WTC11 (cell line): Measurements from ENCODE around the gene IFNAR1. TPM values are rescaled to one million over a fixed set of nuclear protein-coding genes. Genes with fewer than 3 reads are reported as not detected.

Experiments
- ATAC-seq: fragments of 200-7000 bp; cut with Tn5 transposase; 2 replicates; pipeline ENCODE4 v1.10.0; 2021; ENCODE audit warnings: mild to moderate bottlenecking, moderate library complexity
- CTCF ChIA-PET: fragments of 300-600 bp; sonication (Branson Sonifier 250); formaldehyde crosslinking; loops from one replicate; lab custom pipeline; 2021; ENCODE audit warnings: antibody characterized with exemption; lab: Charles Lee
- POLR2A ChIA-PET: fragments of 350-600 bp; sonication (Branson Sonifier 250); formaldehyde crosslinking; loops from one replicate; lab custom pipeline; 2021; ENCODE audit warnings: antibody characterized with exemption; lab: Charles Lee
- DNase-seq: peaks from one replicate; pipeline ENCODE4 v3.0.0; 2021; ENCODE audit warnings: low spot score
- H3K27ac Mint-ChIP-seq: 2 replicates; pipeline ENCODE4 v1.8.0; 2021; ENCODE audit warnings: mixed read lengths
- H3K27me3 Mint-ChIP-seq: 2 replicates; pipeline ENCODE4 v1.8.0; 2021; ENCODE audit warnings: low read depth, mild to moderate bottlenecking, moderate library complexity, mixed read lengths
- H3K36me3 Mint-ChIP-seq: 2 replicates; pipeline ENCODE4 v1.8.0; 2021; ENCODE audit warnings: mixed read lengths
- H3K4me1 Mint-ChIP-seq: 2 replicates; pipeline ENCODE4 v1.8.0; 2022; ENCODE audit warnings: mixed read lengths
- H3K4me3 Mint-ChIP-seq: 2 replicates; pipeline ENCODE4 v1.8.0; 2021; ENCODE audit warnings: mild to moderate bottlenecking, moderate library complexity, mixed read lengths
- H3K9me3 Mint-ChIP-seq: 2 replicates; pipeline ENCODE4 v1.8.0; 2021; ENCODE audit warnings: mixed read lengths
- ATF3 ChIP-seq: sonication (generic); formaldehyde crosslinking; conservative IDR thresholded peaks from 2 replicates; pipeline ENCODE4 v1.8.1; 2022; ENCODE audit warnings: mild to moderate bottlenecking, missing genetic modification reagents
- ELF4 ChIP-seq: sonication (generic); formaldehyde crosslinking; IDR thresholded peaks from 2 replicates; pipeline ENCODE4 v1.8.1; 2022; ENCODE audit warnings: low read depth, mild to moderate bottlenecking, moderate library complexity, missing genetic modification reagents
- EMX1 ChIP-seq: fragments of 250-450 bp; sonication (Bioruptor Pico); IDR thresholded peaks from 2 replicates; pipeline ENCODE4 v1.8.0; 2021; ENCODE audit warnings: mild to moderate bottlenecking
- FOXK1 ChIP-seq: sonication (generic); formaldehyde crosslinking; IDR thresholded peaks from 2 replicates; pipeline ENCODE4 v1.8.0; 2022; ENCODE audit warnings: mild to moderate bottlenecking, moderate library complexity, missing genetic modification reagents
- GRHL2 ChIP-seq: fragments of 250-450 bp; sonication (Bioruptor Pico); IDR thresholded peaks from 2 replicates; pipeline ENCODE4 v1.8.0; 2022; ENCODE audit warnings: mild to moderate bottlenecking, moderate library complexity; ENCODE audit not compliant: insufficient replicate concordance, severe bottlenecking
- GTF2I ChIP-seq: fragments of 250-450 bp; sonication (Bioruptor Pico); conservative IDR thresholded peaks from 2 replicates; pipeline ENCODE4 v1.4.0; 2021; ENCODE audit warnings: mild to moderate bottlenecking
- HMGXB4 ChIP-seq: sonication (generic); formaldehyde crosslinking; IDR thresholded peaks from 2 replicates; pipeline ENCODE4 v1.8.1; 2023; ENCODE audit warnings: mild to moderate bottlenecking, moderate library complexity, missing genetic modification reagents
- IRF2 ChIP-seq: sonication (generic); formaldehyde crosslinking; IDR thresholded peaks from 2 replicates; pipeline ENCODE4 v1.8.0; 2022; ENCODE audit warnings: low read depth, missing genetic modification reagents, borderline replicate concordance
- JAZF1 ChIP-seq: fragments of 250-450 bp; sonication (Bioruptor Pico); IDR thresholded peaks from 2 replicates; pipeline ENCODE4 v1.9.0; 2021; ENCODE audit warnings: moderate library complexity, mild to moderate bottlenecking, inconsistent platforms
- MXD4 ChIP-seq: fragments of 250-450 bp; sonication (Bioruptor Pico); IDR thresholded peaks from 2 replicates; pipeline ENCODE4 v1.8.0; 2021; ENCODE audit warnings: mild to moderate bottlenecking, moderate library complexity, borderline replicate concordance
- OVOL2 ChIP-seq: fragments of 250-450 bp; sonication (Bioruptor Pico); IDR thresholded peaks from 2 replicates; pipeline ENCODE4 v1.9.0; 2021; ENCODE audit warnings: mild to moderate bottlenecking, borderline replicate concordance
- TP53 ChIP-seq: sonication (generic); formaldehyde crosslinking; IDR thresholded peaks from 2 replicates; pipeline ENCODE4 v1.8.1; 2023; ENCODE audit warnings: mild to moderate bottlenecking, missing genetic modification reagents
- ZNF138 ChIP-seq: sonication (generic); formaldehyde crosslinking; conservative IDR thresholded peaks from 2 replicates; pipeline ENCODE4 v1.8.1; 2022; ENCODE audit warnings: mild to moderate bottlenecking, moderate library complexity, missing genetic modification reagents
- ZNF232 ChIP-seq: sonication (generic); formaldehyde crosslinking; IDR thresholded peaks from 2 replicates; pipeline ENCODE4 v1.8.0; 2022; ENCODE audit warnings: mild to moderate bottlenecking, missing genetic modification reagents
- ZNF263 ChIP-seq: sonication (generic); formaldehyde crosslinking; IDR thresholded peaks from 2 replicates; pipeline ENCODE4 v1.8.1; 2022; ENCODE audit warnings: low read depth, mild to moderate bottlenecking, moderate library complexity, missing genetic modification reagents
- total RNA-seq: library from RNA; stranded (reverse); gene quantifications from 3 replicates; pipeline ENCODE4 v1.2.3, GENCODE V29; 2021
- TF ChIP-seq, protein P1 (sequence below): fragments of 250-450 bp; sonication (Bioruptor Pico); IDR thresholded peaks from 2 replicates; pipeline ENCODE4 v1.8.0; 2021; ENCODE audit warnings: mild to moderate bottlenecking
- TF ChIP-seq, protein P2 (sequence below): fragments of 250-450 bp; sonication (Bioruptor Pico); IDR thresholded peaks from 2 replicates; pipeline ENCODE4 v1.9.0; 2021; ENCODE audit warnings: moderate library complexity, mild to moderate bottlenecking, inconsistent platforms, borderline replicate concordance
- TF ChIP-seq, protein P3 (sequence below): fragments of 250-450 bp; sonication (Bioruptor Pico); IDR thresholded peaks from 2 replicates; pipeline ENCODE4 v2.1.2; 2022; ENCODE audit warnings: mild to moderate bottlenecking, moderate library complexity
- TF ChIP-seq, protein P4 (sequence below): sonication (generic); formaldehyde crosslinking; IDR thresholded peaks from 2 replicates; pipeline ENCODE4 v1.8.1; 2022; ENCODE audit warnings: mild to moderate bottlenecking, missing genetic modification reagents, moderate library complexity, borderline replicate concordance
- TF ChIP-seq, protein P5 (sequence below): sonication (generic); formaldehyde crosslinking; IDR thresholded peaks from 2 replicates; pipeline ENCODE4 v1.8.1; 2023; ENCODE audit warnings: mild to moderate bottlenecking, missing genetic modification reagents, moderate library complexity

Gene IFNAR1
- total RNA-seq, 1 experiment from 2014 or later: 12.2 TPM

DNA sequence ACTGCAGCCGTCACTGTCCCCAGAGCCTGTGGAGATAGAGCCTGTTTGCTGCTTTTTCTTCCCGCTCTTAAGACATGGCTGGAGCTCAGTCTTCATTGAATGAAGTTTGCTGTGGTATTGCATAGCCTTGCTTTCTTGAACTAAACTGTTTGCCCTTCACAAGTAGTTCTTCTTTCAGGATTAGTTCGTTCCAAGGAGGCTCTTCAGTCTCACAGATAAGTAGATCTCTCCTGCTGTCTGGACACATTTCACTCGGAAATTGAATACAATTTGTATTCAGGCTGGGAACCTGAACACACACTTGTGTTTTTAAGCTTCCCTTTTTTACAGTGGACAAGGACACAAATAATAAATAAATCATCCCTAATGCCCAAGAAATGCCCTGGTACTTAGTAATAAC, 34.7 kb downstream of the IFNAR1 start:
- Mint-ChIP-seq H3K36me3 (peaks cover 21% of the 10 kb centered on the region), H3K27me3 (no peaks in the 10 kb centered on the region), H3K9me3 (peaks cover 4% of the 10 kb centered on the region), H3K4me3 (no peak overlapping the region), H3K4me1 (peaks cover 18% of the 10 kb centered on the region), H3K27ac (peak overlapping the region; percentile 53; the same call in 1 of the 2 replicates)
- no peak for DNase-seq
- POLR2A ChIA-PET: no interaction called here
- no peak for TF ChIP-seq JAZF1 (CRISPR knock-in tag)
- TF ChIP-seq HMGXB4 (CRISPR knock-in tag): no peak
- no peak for TF ChIP-seq OVOL2
- TF ChIP-seq, protein P1, sequence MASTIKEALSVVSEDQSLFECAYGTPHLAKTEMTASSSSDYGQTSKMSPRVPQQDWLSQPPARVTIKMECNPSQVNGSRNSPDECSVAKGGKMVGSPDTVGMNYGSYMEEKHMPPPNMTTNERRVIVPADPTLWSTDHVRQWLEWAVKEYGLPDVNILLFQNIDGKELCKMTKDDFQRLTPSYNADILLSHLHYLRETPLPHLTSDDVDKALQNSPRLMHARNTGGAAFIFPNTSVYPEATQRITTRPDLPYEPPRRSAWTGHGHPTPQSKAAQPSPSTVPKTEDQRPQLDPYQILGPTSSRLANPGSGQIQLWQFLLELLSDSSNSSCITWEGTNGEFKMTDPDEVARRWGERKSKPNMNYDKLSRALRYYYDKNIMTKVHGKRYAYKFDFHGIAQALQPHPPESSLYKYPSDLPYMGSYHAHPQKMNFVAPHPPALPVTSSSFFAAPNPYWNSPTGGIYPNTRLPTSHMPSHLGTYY (CRISPR knock-in tag): no peak
- no peak for TF ChIP-seq ELF4
- TF ChIP-seq, protein P2, sequence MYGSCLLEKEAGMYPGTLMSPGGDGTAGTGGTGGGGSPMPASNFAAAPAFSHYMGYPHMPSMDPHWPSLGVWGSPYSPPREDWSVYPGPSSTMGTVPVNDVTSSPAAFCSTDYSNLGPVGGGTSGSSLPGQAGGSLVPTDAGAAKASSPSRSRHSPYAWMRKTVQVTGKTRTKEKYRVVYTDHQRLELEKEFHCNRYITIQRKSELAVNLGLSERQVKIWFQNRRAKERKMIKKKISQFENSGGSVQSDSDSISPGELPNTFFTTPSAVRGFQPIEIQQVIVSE (CRISPR knock-in tag): no peak
- TF ChIP-seq, protein P3, sequence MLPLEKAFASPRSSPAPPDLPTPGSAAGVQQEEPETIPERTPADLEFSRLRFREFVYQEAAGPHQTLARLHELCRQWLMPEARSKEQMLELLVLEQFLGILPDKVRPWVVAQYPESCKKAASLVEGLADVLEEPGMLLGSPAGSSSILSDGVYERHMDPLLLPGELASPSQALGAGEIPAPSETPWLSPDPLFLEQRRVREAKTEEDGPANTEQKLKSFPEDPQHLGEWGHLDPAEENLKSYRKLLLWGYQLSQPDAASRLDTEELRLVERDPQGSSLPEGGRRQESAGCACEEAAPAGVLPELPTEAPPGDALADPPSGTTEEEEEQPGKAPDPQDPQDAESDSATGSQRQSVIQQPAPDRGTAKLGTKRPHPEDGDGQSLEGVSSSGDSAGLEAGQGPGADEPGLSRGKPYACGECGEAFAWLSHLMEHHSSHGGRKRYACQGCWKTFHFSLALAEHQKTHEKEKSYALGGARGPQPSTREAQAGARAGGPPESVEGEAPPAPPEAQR (CRISPR knock-in tag): no peak
- TF ChIP-seq ATF3 (CRISPR knock-in tag): no peak
- TF ChIP-seq, protein P4, sequence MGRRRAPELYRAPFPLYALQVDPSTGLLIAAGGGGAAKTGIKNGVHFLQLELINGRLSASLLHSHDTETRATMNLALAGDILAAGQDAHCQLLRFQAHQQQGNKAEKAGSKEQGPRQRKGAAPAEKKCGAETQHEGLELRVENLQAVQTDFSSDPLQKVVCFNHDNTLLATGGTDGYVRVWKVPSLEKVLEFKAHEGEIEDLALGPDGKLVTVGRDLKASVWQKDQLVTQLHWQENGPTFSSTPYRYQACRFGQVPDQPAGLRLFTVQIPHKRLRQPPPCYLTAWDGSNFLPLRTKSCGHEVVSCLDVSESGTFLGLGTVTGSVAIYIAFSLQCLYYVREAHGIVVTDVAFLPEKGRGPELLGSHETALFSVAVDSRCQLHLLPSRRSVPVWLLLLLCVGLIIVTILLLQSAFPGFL (CRISPR knock-in tag): no peak
- no peak for TF ChIP-seq IRF2 (CRISPR knock-in tag)
- no peak for TF ChIP-seq GRHL2 (CRISPR knock-in tag)
- TF ChIP-seq, protein P5, sequence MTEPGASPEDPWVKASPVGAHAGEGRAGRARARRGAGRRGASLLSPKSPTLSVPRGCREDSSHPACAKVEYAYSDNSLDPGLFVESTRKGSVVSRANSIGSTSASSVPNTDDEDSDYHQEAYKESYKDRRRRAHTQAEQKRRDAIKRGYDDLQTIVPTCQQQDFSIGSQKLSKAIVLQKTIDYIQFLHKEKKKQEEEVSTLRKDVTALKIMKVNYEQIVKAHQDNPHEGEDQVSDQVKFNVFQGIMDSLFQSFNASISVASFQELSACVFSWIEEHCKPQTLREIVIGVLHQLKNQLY (CRISPR knock-in tag): no peak
- no peak for TF ChIP-seq FOXK1 (CRISPR knock-in tag)
- TF ChIP-seq EMX1 (CRISPR knock-in tag): no peak
- no peak for TF ChIP-seq TP53 (CRISPR knock-in tag)
- TF ChIP-seq ZNF263 (CRISPR knock-in tag): no peak
- no peak for TF ChIP-seq ZNF232 (CRISPR knock-in tag)
- TF ChIP-seq GTF2I: no peak
- TF ChIP-seq MXD4 (CRISPR knock-in tag): no peak
- no peak for ATAC-seq
- CTCF ChIA-PET: interaction anchor here (0.6 to 3.6 kb wide), 2 partner anchors 68 to 160 kb away, joined by 4 to 29 read pairs; no protein-coding TSS in a partner anchor

DNA sequence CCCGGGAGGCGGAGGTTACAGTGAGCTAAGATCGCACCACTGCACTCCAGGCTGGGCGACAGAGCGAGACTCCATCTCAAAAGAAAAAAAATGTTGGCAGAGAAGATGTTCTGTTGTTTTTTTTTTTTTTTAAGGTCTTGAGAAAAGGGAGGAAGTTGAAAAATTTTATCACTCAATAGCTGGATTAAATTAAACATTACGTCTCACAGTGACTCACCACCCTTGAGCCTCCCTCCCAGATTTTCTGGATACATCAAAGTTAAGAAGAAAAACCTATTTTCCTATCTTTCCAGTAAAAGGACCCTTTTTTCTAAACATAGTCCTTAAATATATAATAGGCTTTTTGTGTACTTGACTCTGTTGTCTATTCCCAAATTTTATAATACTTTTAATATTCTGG, 35.5 kb downstream of the IFNAR1 start:
- POLR2A ChIA-PET: no interaction called here
- ATAC-seq (no peak), DNase-seq (no peak)
- Mint-ChIP-seq H3K27me3 (no peaks in the 10 kb centered on the region), H3K4me3 (no peak overlapping the region), H3K36me3 (peaks cover 19% of the 10 kb centered on the region), H3K9me3 (peaks cover 4% of the 10 kb centered on the region), H3K27ac (no peak overlapping the region), H3K4me1 (peaks cover 18% of the 10 kb centered on the region)
- TF ChIP-seq, protein P3 (CRISPR knock-in tag): no peak
- TF ChIP-seq MXD4 (CRISPR knock-in tag): no peak
- TF ChIP-seq ZNF138 (CRISPR knock-in tag): no peak
- CTCF ChIA-PET: interaction anchor here (0.6 to 3.6 kb wide), 10 partner anchors 12 to 162 kb away, joined by 4 to 33 read pairs (median 18); partner anchors contain the start of genes IFNAR1 and IFNAR2
